GM23338 (cell line): ENCODE results near the gene TOMM20L. TPM values are rescaled to one million over a fixed set of nuclear protein-coding genes. Genes with fewer than 3 reads are reported as not detected.

Source experiments
- ATAC-seq: fragments of 200-7000 bp; cut with Tn5 transposase; 3 replicates; pipeline ENCODE4 v1.9.1; 2020
- DNase-seq: peaks from one replicate; pipeline ENCODE4 v3.0.0-alpha.2; 2015; ENCODE audit warnings: low spot score
- H2AFZ ChIP-seq: fragments of 200-600 bp; sonication (generic); 2 replicates; pipeline ENCODE4 v1.8.0; 2016; ENCODE audit warnings: antibody characterized with exemption, mild to moderate bottlenecking, moderate library complexity
- H3F3A ChIP-seq: fragments of 200-600 bp; sonication (generic); replicated peaks from 2 replicates; pipeline ENCODE4 v1.8.0; 2017; ENCODE audit warnings: antibody characterized with exemption, mixed run types, low read depth
- H3K27ac ChIP-seq: fragments of 200-600 bp; sonication (generic); 2 replicates; pipeline ENCODE4 v1.6.1; 2016; ENCODE audit warnings: low read depth
- H3K27me3 ChIP-seq: fragments of 200-600 bp; sonication (generic); 2 replicates; pipeline ENCODE4 v1.8.0; 2016; ENCODE audit warnings: mild to moderate bottlenecking, mixed run types, moderate library complexity; ENCODE audit not compliant: insufficient read depth
- H3K36me3 ChIP-seq: fragments of 200-600 bp; sonication (generic); 2 replicates; pipeline ENCODE4 v1.8.0; 2016; ENCODE audit warnings: mild to moderate bottlenecking; ENCODE audit not compliant: insufficient read depth
- H3K4me1 ChIP-seq: fragments of 200-600 bp; sonication (generic); 2 replicates; pipeline ENCODE4 v1.8.0; 2016; ENCODE audit warnings: mild to moderate bottlenecking, moderate library complexity; ENCODE audit not compliant: insufficient read depth
- H3K4me2 ChIP-seq: fragments of 200-600 bp; sonication (generic); 2 replicates; pipeline ENCODE4 v1.7.1; 2017; ENCODE audit warnings: mixed run types
- H3K4me3 ChIP-seq: fragments of 200-600 bp; sonication (generic); 2 replicates; pipeline ENCODE4 v1.6.1; 2016; ENCODE audit warnings: mixed run types
- H3K79me2 ChIP-seq: fragments of 200-600 bp; sonication (generic); replicated peaks from 2 replicates; pipeline ENCODE4 v1.8.0; 2017; ENCODE audit warnings: mild to moderate bottlenecking; ENCODE audit not compliant: insufficient read depth
- H3K9me2 ChIP-seq: fragments of 200-600 bp; sonication (generic); 2 replicates; pipeline ENCODE4 v1.8.0; 2017; ENCODE audit not compliant: insufficient read depth
- H4K20me1 ChIP-seq: fragments of 200-600 bp; sonication (generic); replicated peaks from 2 replicates; pipeline ENCODE4 v1.8.0; 2017; ENCODE audit warnings: mild to moderate bottlenecking; ENCODE audit not compliant: insufficient read depth
- H3K27ac Mint-ChIP-seq: 2 replicates; pipeline ENCODE4 v1.8.0; 2020; ENCODE audit warnings: inconsistent platforms, mild to moderate bottlenecking, moderate library complexity, mixed read lengths
- H3K27me3 Mint-ChIP-seq: 3 replicates; pipeline ENCODE4 v1.8.0; 2022; ENCODE audit warnings: low read depth, mild to moderate bottlenecking, moderate library complexity, mixed read lengths, inconsistent platforms; ENCODE audit not compliant: insufficient read depth, poor library complexity
- H3K36me3 Mint-ChIP-seq: 3 replicates; pipeline ENCODE4 v1.8.0; 2021; ENCODE audit warnings: low read depth, mild to moderate bottlenecking, inconsistent platforms, moderate library complexity, mixed read lengths
- H3K4me1 Mint-ChIP-seq: 3 replicates; pipeline ENCODE4 v1.8.0; 2020; ENCODE audit warnings: mild to moderate bottlenecking, inconsistent platforms, mixed read lengths
- H3K4me3 Mint-ChIP-seq: 3 replicates; pipeline ENCODE4 v1.8.0; 2021; ENCODE audit warnings: moderate library complexity, mild to moderate bottlenecking, inconsistent platforms, mixed read lengths
- H3K9me3 Mint-ChIP-seq: 3 replicates; pipeline ENCODE4 v1.8.0; 2020; ENCODE audit warnings: moderate library complexity, mild to moderate bottlenecking, inconsistent platforms, mixed read lengths
- CREB1 ChIP-seq: fragments of 250-450 bp; sonication (Bioruptor Pico); IDR thresholded peaks from 2 replicates; pipeline ENCODE4 v1.5.0; 2020; ENCODE audit warnings: low read depth, mild to moderate bottlenecking, moderate library complexity
- CTCF ChIP-seq, 2 experiments: fragments of 200-600 bp in 1 of 2; sonication (generic) in 1 of 2; conservative IDR thresholded peaks; 2 replicates each; pipeline versions ENCODE4 v1.5.1 to v1.6.1; 2016 to 2017; ENCODE audit warnings: antibody characterized with exemption in 2 of 2, low read depth in 2 of 2, mild to moderate bottlenecking in 2 of 2, moderate library complexity in 1 of 2
- ETS1 ChIP-seq: IDR thresholded peaks from 2 replicates; pipeline ENCODE4 v1.6.1; 2016; ENCODE audit warnings: antibody characterized with exemption
- EZH2 ChIP-seq: fragments of 200-600 bp; sonication (generic); IDR thresholded peaks from one replicate; pipeline ENCODE4 v1.8.0; 2017; ENCODE audit warnings: antibody characterized with exemption, mild to moderate bottlenecking, low read depth; ENCODE audit not compliant: unreplicated experiment
- EZH2phosphoT487 ChIP-seq: fragments of 200-600 bp; sonication (generic); IDR thresholded peaks from one replicate; pipeline ENCODE4 v1.8.1; 2018; ENCODE audit warnings: antibody characterized with exemption; ENCODE audit not compliant: unreplicated experiment
- JUNB ChIP-seq: IDR thresholded peaks from one replicate; pipeline ENCODE4 v1.6.1; 2016; ENCODE audit warnings: antibody characterized with exemption; ENCODE audit not compliant: unreplicated experiment
- NANOG ChIP-seq: IDR thresholded peaks from 2 replicates; pipeline ENCODE4 v1.6.1; 2016; ENCODE audit warnings: antibody characterized with exemption, borderline replicate concordance
- POLR2AphosphoS5 ChIP-seq: IDR thresholded peaks from 2 replicates; pipeline ENCODE4 v1.6.1; 2016; ENCODE audit warnings: antibody characterized with exemption, low read depth
- REST ChIP-seq: IDR thresholded peaks from one replicate; pipeline ENCODE4 v1.6.1; 2018; ENCODE audit warnings: antibody characterized with exemption; ENCODE audit not compliant: unreplicated experiment
- STAT1 ChIP-seq: IDR thresholded peaks from one replicate; pipeline ENCODE4 v1.6.1; 2016; ENCODE audit warnings: antibody characterized with exemption; ENCODE audit not compliant: unreplicated experiment
- ZNF114 ChIP-seq: fragments of 250-450 bp; sonication (Bioruptor Pico); IDR thresholded peaks from 2 replicates; pipeline ENCODE4 v1.5.0; 2020; ENCODE audit warnings: mild to moderate bottlenecking, moderate library complexity
- ZNF331 ChIP-seq: fragments of 250-450 bp; sonication (Bioruptor Pico); IDR thresholded peaks from 2 replicates; pipeline ENCODE4 v1.5.0; 2020; ENCODE audit warnings: low read depth, mild to moderate bottlenecking, moderate library complexity
- ZNF462 ChIP-seq: fragments of 250-450 bp; sonication (Bioruptor Pico); IDR thresholded peaks from 2 replicates; pipeline ENCODE4 v1.5.0; 2020; ENCODE audit warnings: mild to moderate bottlenecking, moderate library complexity
- polyA plus RNA-seq: library from polyadenylated mRNA; unstranded; fragments of >200 nt; fragmentation: Nextera tagmentation; extraction: Ambion mirVana; gene quantifications from 2 replicates; pipeline ENCODE4 v1.2.1, GENCODE V29; 2016
- total RNA-seq: library from RNA; depleted of rRNA; stranded (reverse); fragments of >200 nt; shearing (Covaris generic); gene quantifications from 2 replicates; pipeline ENCODE4 v1.2.3, GENCODE V29; 2014

Gene TOMM20L
- total and polyA plus RNA-seq, 2 experiments from 2014 or later = not detected

- peaks cover 19% of the 10 kb centered on the region; the same call in 2 of the 3 replicates for H3K36me3 Mint-ChIP-seq
- no peaks in the 10 kb centered on the region for H3K27me3 Mint-ChIP-seq
- Histone ChIP-seq H3K27ac (no peak overlapping the region), H3K4me3 (no peak overlapping the region), H3F3A (no peaks in the 10 kb centered on the region), H3K79me2 (no peaks in the 10 kb centered on the region), H3K4me1 (no peaks in the 10 kb centered on the region), H3K4me2 (no peak overlapping the region), H3K9me2 (no peaks in the 10 kb centered on the region), H3K27me3 (no peaks in the 10 kb centered on the region), H2AFZ (no peak overlapping the region), H4K20me1 (no peaks in the 10 kb centered on the region), H3K36me3 (no peaks in the 10 kb centered on the region; the same call in 1 of the 2 replicates)
- ATAC-seq (no peak), DNase-seq (no peak)
- no peaks in the 10 kb centered on the region for H3K9me3 Mint-ChIP-seq
- no peak overlapping the region for H3K27ac Mint-ChIP-seq
- H3K4me1 Mint-ChIP-seq = no peaks in the 10 kb centered on the region
- no peak overlapping the region for H3K4me3 Mint-ChIP-seq
- TF ChIP-seq JUNB = no peak
- TF ChIP-seq POLR2AphosphoS5 = no peak
- no peak for TF ChIP-seq STAT1
- TF ChIP-seq ZNF331 (CRISPR knock-in tag) = no peak
- no peak for TF ChIP-seq ZNF462 (CRISPR knock-in tag)
- TF ChIP-seq ETS1 = no peak
- TF ChIP-seq CREB1 (CRISPR knock-in tag) = no peak
- no peak for TF ChIP-seq REST
- TF ChIP-seq NANOG = no peak
- TF ChIP-seq ZNF114 (CRISPR knock-in tag) = no peak
- TF ChIP-seq CTCF (conservative IDR thresholded peaks at IDR 0.05; ENCODE audit: low read depth in 2 of 2) = no peak
- TF ChIP-seq EZH2 = no peak
- TF ChIP-seq EZH2phosphoT487 = no peak
Observed at GRCh38 chr14:58376791-58377190, 18.9 kb upstream of the TOMM20L start.
